ENCODE measurements around the gene C22orf31.

DNA sequence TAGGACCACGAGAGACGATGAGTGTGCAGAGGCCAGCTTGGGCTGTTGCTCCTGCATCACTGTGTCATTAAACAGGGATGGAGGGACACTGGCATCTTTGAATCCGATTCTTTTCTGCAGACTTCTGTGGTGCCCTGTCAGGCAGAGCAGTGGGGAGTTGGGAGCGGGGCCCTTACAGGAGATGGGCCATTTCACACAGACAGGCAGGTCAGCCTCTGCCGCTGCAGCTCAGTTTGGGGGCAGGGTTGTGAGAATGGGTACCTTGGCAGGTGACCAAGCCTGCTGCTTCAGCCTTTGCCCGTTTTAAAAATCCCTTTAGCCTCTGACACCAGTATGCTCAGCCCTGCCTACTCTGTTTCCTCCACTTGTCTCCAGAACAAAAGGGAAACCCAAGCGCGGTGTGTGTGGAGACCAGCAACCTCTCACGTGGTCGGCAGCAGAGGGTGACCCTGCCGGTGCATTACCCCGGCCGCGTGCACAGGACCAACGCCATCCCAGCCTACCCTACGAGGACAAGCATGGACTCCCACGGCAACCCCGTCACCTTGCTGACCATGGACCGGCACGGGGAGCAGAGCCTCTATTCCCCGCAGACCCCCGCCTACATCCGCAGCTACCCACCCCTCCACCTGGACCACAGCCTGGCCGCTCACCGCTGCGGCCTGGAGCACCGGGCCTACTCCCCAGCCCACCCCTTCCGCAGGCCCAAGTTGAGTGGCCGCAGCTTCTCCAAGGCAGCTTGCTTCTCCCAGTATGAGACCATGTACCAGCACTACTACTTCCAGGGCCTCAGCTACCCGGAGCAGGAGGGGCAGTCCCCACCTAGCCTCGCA, 12.6 kb downstream of the C22orf31 start:
- TF ChIP-seq CTCF (conservative IDR thresholded peaks at IDR 0.05 in 1 of 2, IDR thresholded peaks at IDR 0.05 in 1 of 2; ENCODE audit: extremely low read depth in 1 of 2, insufficient read depth in 1 of 2, low read depth in 1 of 2, low read length in 2 of 2) (no peak), EZH2 (IDR thresholded peaks at IDR 0.05; ENCODE audit: borderline replicate concordance, low read length) (no peak)

Data from mammary epithelial cell (primary cell).